MM.1S (cell line): ENCODE measurements around the gene GNL3.

Experiments
- DNase-seq: peaks from one replicate; pipeline ENCODE4 v3.0.0-alpha.2; 2015
- H2AFZ ChIP-seq: fragments of 300-600 bp; sonication (generic); 2 replicates; pipeline ENCODE4 v1.6.0; 2016; ENCODE audit warnings: antibody characterized with exemption, low read length
- H3F3A ChIP-seq: fragments of 300-600 bp; sonication (generic); 2 replicates; pipeline ENCODE4 v1.6.1; 2016; ENCODE audit warnings: mild to moderate bottlenecking, antibody characterized with exemption, low read length, moderate library complexity, mixed read lengths; ENCODE audit not compliant: insufficient read depth
- H3K27ac ChIP-seq: fragments of 300-600 bp; sonication (generic); 2 replicates; pipeline ENCODE4 v1.5.1; 2016; ENCODE audit warnings: mild to moderate bottlenecking, low read length
- H3K27me3 ChIP-seq: fragments of 300-600 bp; sonication (generic); replicated peaks from 2 replicates; pipeline ENCODE4 v1.6.0; 2016; ENCODE audit warnings: low read length; ENCODE audit not compliant: insufficient read depth
- H3K36me3 ChIP-seq: fragments of 300-600 bp; sonication (generic); replicated peaks from 2 replicates; pipeline ENCODE4 v1.6.1; 2016; ENCODE audit warnings: mild to moderate bottlenecking, low read length, mixed read lengths; ENCODE audit not compliant: insufficient read depth
- H3K4me1 ChIP-seq: fragments of 300-600 bp; sonication (generic); 2 replicates; pipeline ENCODE4 v1.6.1; 2016; ENCODE audit warnings: low read length, mixed read lengths
- H3K4me2 ChIP-seq: fragments of 300-600 bp; sonication (generic); 2 replicates; pipeline ENCODE4 v1.6.0; 2016; ENCODE audit warnings: low read depth, low read length
- H3K4me3 ChIP-seq: fragments of 300-600 bp; sonication (generic); 2 replicates; pipeline ENCODE4 v1.5.1; 2016; ENCODE audit warnings: low read length, mixed read lengths
- H3K79me2 ChIP-seq: fragments of 300-600 bp; sonication (generic); 2 replicates; pipeline ENCODE4 v1.6.1; 2016; ENCODE audit warnings: mixed run types, low read length, mixed read lengths
- H3K9ac ChIP-seq: fragments of 300-600 bp; sonication (generic); 2 replicates; pipeline ENCODE4 v1.6.1; 2016; ENCODE audit warnings: low read length, mixed read lengths
- H3K9me2 ChIP-seq: fragments of 300-600 bp; sonication (generic); replicated peaks from 2 replicates; pipeline ENCODE4 v1.6.1; 2016; ENCODE audit warnings: mild to moderate bottlenecking, low read length, mixed read lengths; ENCODE audit not compliant: insufficient read depth
- H3K9me3 ChIP-seq: fragments of 300-600 bp; sonication (generic); replicated peaks from 2 replicates; pipeline ENCODE4 v1.6.1; 2016; ENCODE audit warnings: mild to moderate bottlenecking, low read length, mixed read lengths; ENCODE audit not compliant: insufficient read depth
- H4K20me1 ChIP-seq: fragments of 300-600 bp; sonication (generic); 2 replicates; pipeline ENCODE4 v1.6.1; 2016; ENCODE audit warnings: mild to moderate bottlenecking, low read length, moderate library complexity, mixed read lengths; ENCODE audit not compliant: insufficient read depth
- EZH2 ChIP-seq: fragments of 300-600 bp; sonication (generic); optimal IDR thresholded peaks from 2 replicates; pipeline ENCODE3; 2017; ENCODE audit warnings: low read depth, mild to moderate bottlenecking, antibody characterized with exemption, low read length, mixed read lengths
- EZH2phosphoT487 ChIP-seq: fragments of 300-600 bp; sonication (generic); IDR thresholded peaks from 2 replicates; pipeline ENCODE4 v1.6.1; 2018; ENCODE audit warnings: antibody characterized with exemption, low read length
- TF ChIP-seq, protein P1 (sequence below): fragments of 300-600 bp; sonication (generic); IDR thresholded peaks from 2 replicates; pipeline ENCODE4 v1.5.1; 2016; ENCODE audit warnings: antibody characterized with exemption, low read length, mixed read lengths

Gene GNL3

GRCh38 chr3:52705688-52706686 is 20.2 kb downstream of the GNL3 start, which contains the start of the genes GLT8D1 and SPCS1:
GLT8D1 (minus strand) TSS chr3:52705791; CDS start chr3:52700460, 5,331 bp downstream.
SPCS1 (plus strand) TSS chr3:52706106; CDS start chr3:52706247, 141 bp downstream.
- H3F3A ChIP-seq = peaks cover 64% of the 10 kb centered on the region
- no peaks in the 10 kb centered on the region for H4K20me1 ChIP-seq
- H3K79me2 ChIP-seq = peaks cover 66% of the 10 kb centered on the region
- H3K9me2 ChIP-seq = no peaks in the 10 kb centered on the region
- H3K27ac ChIP-seq = peak within 1 kb of the TSS; percentile 85
- peak; percentile 89 for DNase-seq
- no peaks in the 10 kb centered on the region for H3K27me3 ChIP-seq
- peak within 1 kb of the TSS; percentile 98 for H3K4me3 ChIP-seq
- H3K4me1 ChIP-seq = peaks cover 36% of the 10 kb centered on the region
- no peaks in the 10 kb centered on the region for H3K9me3 ChIP-seq
- H2AFZ ChIP-seq = peak within 1 kb of the TSS; percentile 65
- H3K4me2 ChIP-seq = peak within 1 kb of the TSS; percentile 98
- no peak for TF ChIP-seq EZH2
- TF ChIP-seq EZH2phosphoT487 = no peak
- TF ChIP-seq, protein P1, sequence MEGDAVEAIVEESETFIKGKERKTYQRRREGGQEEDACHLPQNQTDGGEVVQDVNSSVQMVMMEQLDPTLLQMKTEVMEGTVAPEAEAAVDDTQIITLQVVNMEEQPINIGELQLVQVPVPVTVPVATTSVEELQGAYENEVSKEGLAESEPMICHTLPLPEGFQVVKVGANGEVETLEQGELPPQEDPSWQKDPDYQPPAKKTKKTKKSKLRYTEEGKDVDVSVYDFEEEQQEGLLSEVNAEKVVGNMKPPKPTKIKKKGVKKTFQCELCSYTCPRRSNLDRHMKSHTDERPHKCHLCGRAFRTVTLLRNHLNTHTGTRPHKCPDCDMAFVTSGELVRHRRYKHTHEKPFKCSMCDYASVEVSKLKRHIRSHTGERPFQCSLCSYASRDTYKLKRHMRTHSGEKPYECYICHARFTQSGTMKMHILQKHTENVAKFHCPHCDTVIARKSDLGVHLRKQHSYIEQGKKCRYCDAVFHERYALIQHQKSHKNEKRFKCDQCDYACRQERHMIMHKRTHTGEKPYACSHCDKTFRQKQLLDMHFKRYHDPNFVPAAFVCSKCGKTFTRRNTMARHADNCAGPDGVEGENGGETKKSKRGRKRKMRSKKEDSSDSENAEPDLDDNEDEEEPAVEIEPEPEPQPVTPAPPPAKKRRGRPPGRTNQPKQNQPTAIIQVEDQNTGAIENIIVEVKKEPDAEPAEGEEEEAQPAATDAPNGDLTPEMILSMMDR = no peak
- no peaks in the 10 kb centered on the region for H3K36me3 ChIP-seq
- H3K9ac ChIP-seq = peak within 1 kb of the TSS; percentile 99

GRCh38 chr3:52707585-52707984 is 21.8 kb downstream of the GNL3 start:
- peak overlapping the region; percentile 98 for H3K4me3 ChIP-seq
- no peak for TF ChIP-seq EZH2
- TF ChIP-seq, protein P1 = no peak
- TF ChIP-seq EZH2phosphoT487 = no peak
- H3K27me3 ChIP-seq = no peaks in the 10 kb centered on the region

GRCh38 chr3:52710512-52710911 is 24.7 kb downstream of the GNL3 start:
- peak overlapping the region; percentile 88 for H3K4me2 ChIP-seq

More at GRCh38 chr3:52707585-52707984, 21.8 kb downstream of the GNL3 start:
- Histone ChIP-seq H3K4me1 (peaks cover 46% of the 10 kb centered on the region), H3K27ac (peak overlapping the region; percentile 85), H3K9ac (peak overlapping the region; percentile 99), H2AFZ (no peak overlapping the region), H3F3A (peaks cover 68% of the 10 kb centered on the region), H3K79me2 (peaks cover 50% of the 10 kb centered on the region), H3K4me2 (peak overlapping the region; percentile 98), H3K9me2 (no peaks in the 10 kb centered on the region), H3K36me3 (no peaks in the 10 kb centered on the region), H3K9me3 (no peaks in the 10 kb centered on the region), H4K20me1 (no peaks in the 10 kb centered on the region)
- peak; percentile 89 for DNase-seq

More at GRCh38 chr3:52710512-52710911, 24.7 kb downstream of the GNL3 start:
- Histone ChIP-seq H3K79me2 (peaks cover 21% of the 10 kb centered on the region), H3K36me3 (no peaks in the 10 kb centered on the region), H3K9ac (peak overlapping the region; percentile 34), H2AFZ (no peak overlapping the region), H3K9me2 (no peaks in the 10 kb centered on the region), H3K27ac (peak overlapping the region; percentile 85; the same call in 1 of the 2 replicates), H4K20me1 (no peaks in the 10 kb centered on the region), H3K27me3 (no peaks in the 10 kb centered on the region), H3K4me1 (peaks cover 40% of the 10 kb centered on the region), H3K9me3 (no peaks in the 10 kb centered on the region), H3F3A (peaks cover 55% of the 10 kb centered on the region), H3K4me3 (peak overlapping the region; percentile 46)
- DNase-seq = peak; percentile 81
- TF ChIP-seq EZH2phosphoT487 (no peak), EZH2 (no peak)
- TF ChIP-seq, protein P1 = no peak
